Measurements from ENCODE around the gene POLL. TPM values are rescaled to one million over a fixed set of nuclear protein-coding genes. Genes with fewer than 3 reads are reported as not detected.

POLL gene
- total RNA-seq, 3 donors from 2014 or later: 19.5 to 31.6 (median 20.3) TPM

DNA sequence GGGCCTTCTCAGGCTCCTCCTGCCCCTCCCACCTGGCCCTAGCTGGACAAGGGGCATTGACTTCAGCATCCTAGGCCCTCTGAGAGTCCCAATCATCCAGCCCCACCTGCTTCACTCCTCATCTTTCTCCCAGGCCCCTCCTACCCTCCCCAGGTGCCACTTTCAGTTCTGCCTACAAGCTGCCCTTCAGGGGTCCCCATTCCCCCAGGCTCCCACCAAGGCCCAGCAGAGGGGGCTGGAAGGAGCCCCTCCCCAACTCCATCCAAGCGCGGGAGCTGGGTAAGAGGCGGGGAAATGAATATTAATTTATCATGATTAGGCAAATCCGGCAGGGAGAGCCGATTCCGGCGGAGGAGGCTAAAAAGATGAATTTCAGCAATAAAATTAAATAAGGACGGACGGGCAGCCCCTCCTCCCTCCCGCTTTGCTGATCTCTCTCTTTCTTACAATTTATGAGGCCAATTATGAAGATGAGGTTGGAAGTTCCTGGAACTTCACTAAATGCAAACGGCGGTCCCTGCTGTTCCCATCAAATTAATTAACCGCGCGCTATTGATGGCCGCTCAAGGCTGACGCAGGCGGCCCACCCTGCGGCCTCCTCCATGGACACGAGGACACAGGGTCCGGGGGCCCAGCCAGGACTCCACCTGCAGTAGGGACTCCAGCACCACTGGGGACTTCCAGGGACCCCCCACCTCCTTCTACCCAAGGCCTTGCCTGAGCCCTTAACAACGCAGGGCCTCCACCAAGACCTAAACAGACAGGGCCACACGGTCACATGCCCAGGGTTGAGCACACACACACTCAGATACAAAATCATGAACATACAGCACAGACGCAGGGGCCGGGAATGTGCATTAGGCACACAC is 13.9 kb downstream of the POLL start:
- no peaks in the 10 kb centered on the region for H3K36me3 ChIP-seq
- peaks cover 0 to 8% of the 10 kb centered on the region in 2 donors for H3K27me3 ChIP-seq
- TF ChIP-seq POLR2AphosphoS5 (IDR thresholded peaks at IDR 0.05): no peak
- no peak for TF ChIP-seq POLR2A (IDR thresholded peaks at IDR 0.05)
- TF ChIP-seq, protein P1, sequence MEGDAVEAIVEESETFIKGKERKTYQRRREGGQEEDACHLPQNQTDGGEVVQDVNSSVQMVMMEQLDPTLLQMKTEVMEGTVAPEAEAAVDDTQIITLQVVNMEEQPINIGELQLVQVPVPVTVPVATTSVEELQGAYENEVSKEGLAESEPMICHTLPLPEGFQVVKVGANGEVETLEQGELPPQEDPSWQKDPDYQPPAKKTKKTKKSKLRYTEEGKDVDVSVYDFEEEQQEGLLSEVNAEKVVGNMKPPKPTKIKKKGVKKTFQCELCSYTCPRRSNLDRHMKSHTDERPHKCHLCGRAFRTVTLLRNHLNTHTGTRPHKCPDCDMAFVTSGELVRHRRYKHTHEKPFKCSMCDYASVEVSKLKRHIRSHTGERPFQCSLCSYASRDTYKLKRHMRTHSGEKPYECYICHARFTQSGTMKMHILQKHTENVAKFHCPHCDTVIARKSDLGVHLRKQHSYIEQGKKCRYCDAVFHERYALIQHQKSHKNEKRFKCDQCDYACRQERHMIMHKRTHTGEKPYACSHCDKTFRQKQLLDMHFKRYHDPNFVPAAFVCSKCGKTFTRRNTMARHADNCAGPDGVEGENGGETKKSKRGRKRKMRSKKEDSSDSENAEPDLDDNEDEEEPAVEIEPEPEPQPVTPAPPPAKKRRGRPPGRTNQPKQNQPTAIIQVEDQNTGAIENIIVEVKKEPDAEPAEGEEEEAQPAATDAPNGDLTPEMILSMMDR (IDR thresholded peaks at IDR 0.05): no peak
- no peak overlapping the region for H3K27ac ChIP-seq
- intact Hi-C loops (cut with DNase I; ENCODE audit: low total_unique reads): loop anchor here (1.0 kb wide), 1 partner anchor 25 kb away; no protein-coding TSS in a partner anchor
- H3K4me3 ChIP-seq: no peak overlapping the region
- DNase-seq (ENCODE audit: low spot score in 2 of 2): no peak
- H3K9me3 ChIP-seq: peaks cover 11 to 15% of the 10 kb centered on the region in 2 donors
- H3K4me1 ChIP-seq: peaks cover 7 to 11% of the 10 kb centered on the region in 2 donors

DNA sequence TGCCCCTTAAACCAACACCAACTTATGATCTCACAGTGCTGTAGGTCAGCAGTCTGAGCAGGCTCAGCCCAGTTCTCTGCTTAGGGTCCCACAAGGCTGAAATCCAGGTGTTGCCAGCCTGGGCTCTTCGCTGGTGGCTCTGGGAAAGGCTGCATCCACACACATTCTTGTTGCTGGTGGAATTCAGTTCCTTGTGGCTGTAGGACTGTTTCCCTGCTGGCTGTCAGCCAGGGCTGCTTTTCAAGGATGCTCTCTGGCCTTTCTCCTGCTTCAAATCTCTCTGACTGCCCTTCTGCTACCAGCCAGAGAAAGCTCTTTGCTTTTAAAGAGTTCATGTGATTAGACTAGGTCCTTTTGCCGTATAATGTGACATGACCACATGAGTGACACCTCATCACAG is 15.3 kb downstream of the POLL start:
- intact Hi-C loops (cut with DNase I; ENCODE audit: low total_unique reads): loop anchor here (1.0 kb wide), 1 partner anchor 27 kb away; no protein-coding TSS in a partner anchor
- H3K4me1 ChIP-seq: peaks cover 7 to 11% of the 10 kb centered on the region in 2 donors
- no peaks in the 10 kb centered on the region for H3K36me3 ChIP-seq
- H3K9me3 ChIP-seq: peaks cover 11 to 15% of the 10 kb centered on the region in 2 donors
- no peak overlapping the region for H3K4me3 ChIP-seq
- TF ChIP-seq POLR2A (IDR thresholded peaks at IDR 0.05): no peak
- TF ChIP-seq POLR2AphosphoS5 (IDR thresholded peaks at IDR 0.05): no peak
- TF ChIP-seq, protein P1 (IDR thresholded peaks at IDR 0.05): no peak
- H3K27me3 ChIP-seq: peaks cover 0 to 18% of the 10 kb centered on the region in 2 donors
- no peak for DNase-seq (ENCODE audit: low spot score in 2 of 2)
- no peak overlapping the region for H3K27ac ChIP-seq

DNA sequence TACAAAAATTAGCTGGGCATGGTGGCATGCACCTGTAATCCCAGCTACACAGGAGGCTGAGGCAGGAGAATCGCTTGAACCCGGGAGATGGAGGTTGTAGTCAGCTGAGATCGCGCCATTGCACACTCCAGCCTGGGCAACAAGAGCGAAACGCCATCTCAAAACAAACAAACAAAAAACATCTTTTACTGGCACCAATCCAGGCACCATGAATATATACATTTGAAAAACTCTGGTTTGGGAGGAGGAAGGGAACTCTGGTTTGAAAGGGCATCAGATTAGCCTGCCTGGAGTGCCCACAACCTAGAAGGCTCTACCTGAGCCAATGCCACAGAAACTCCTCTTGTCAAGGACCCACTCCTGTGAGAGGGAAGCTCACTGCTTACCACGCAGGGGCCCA is 15.9 kb downstream of the POLL start:
- Histone ChIP-seq H3K27me3 (peaks cover 0 to 24% of the 10 kb centered on the region in 2 donors), H3K4me3 (no peak overlapping the region), H3K4me1 (peaks cover 7 to 11% of the 10 kb centered on the region in 2 donors), H3K27ac (no peak overlapping the region), H3K36me3 (no peaks in the 10 kb centered on the region), H3K9me3 (peaks cover 11 to 15% of the 10 kb centered on the region in 2 donors)
- TF ChIP-seq POLR2AphosphoS5 (IDR thresholded peaks at IDR 0.05) (no peak), POLR2A (IDR thresholded peaks at IDR 0.05) (no peak)
- TF ChIP-seq, protein P1 (IDR thresholded peaks at IDR 0.05): no peak
- intact Hi-C loops (cut with DNase I; ENCODE audit: low total_unique reads): no loop called here
- DNase-seq (ENCODE audit: low spot score in 2 of 2): no peak

DNA sequence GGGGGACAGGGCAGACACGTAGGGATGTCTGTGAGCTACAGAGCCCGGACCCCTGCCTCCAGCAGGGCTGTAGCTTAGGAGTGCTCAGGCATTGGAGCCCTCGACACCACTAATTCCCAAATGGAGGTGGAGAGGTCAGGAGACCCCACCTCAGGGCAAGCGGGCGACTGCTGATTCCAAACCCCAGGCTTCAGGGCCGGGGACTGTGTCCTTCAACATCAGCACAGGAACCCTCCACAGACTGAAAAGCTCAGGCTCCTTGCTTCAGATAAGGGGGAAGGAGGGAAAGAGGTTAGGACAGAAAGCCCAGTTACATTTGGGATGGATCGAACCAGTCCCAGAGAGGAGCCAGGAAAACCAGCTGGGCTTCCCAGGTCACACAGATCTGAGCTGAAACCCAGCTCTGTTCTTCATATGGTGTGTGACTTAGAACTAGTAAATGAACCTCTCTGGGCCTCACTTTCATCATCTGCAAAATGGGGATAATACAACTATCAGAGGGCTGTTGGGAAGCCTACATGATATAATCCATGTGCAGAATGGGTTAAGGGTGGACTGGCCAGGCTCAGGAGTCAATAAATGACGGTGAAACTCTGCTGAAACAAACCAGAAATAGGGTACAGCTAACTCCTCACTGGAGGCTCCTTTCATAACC is 16.7 kb downstream of the POLL start:
- TF ChIP-seq, protein P1 (IDR thresholded peaks at IDR 0.05): no peak
- TF ChIP-seq POLR2AphosphoS5 (IDR thresholded peaks at IDR 0.05) (no peak), POLR2A (IDR thresholded peaks at IDR 0.05) (no peak)
- H3K9me3 ChIP-seq: peaks cover 11 to 15% of the 10 kb centered on the region in 2 donors

More for the DNA sequence above, 16.7 kb downstream of the POLL start:
- Histone ChIP-seq H3K27me3 (peaks cover 0 to 31% of the 10 kb centered on the region in 2 donors), H3K36me3 (no peaks in the 10 kb centered on the region), H3K27ac (no peak overlapping the region), H3K4me1 (peaks cover 7 to 11% of the 10 kb centered on the region in 2 donors), H3K4me3 (no peak overlapping the region)
- intact Hi-C loops (cut with DNase I; ENCODE audit: low total_unique reads): no loop called here
- DNase-seq (ENCODE audit: low spot score in 2 of 2): no peak
